GM18870 (cell line): ENCODE data around the gene IRF3.
"Not testable (repeated sequence)": the region's sequence is repeated elsewhere in the genome, so short reads cannot be mapped to it uniquely, and the experiment has no call there.

ENCODE experiments used
- ATAC-seq: cut with Tn5 transposase; IDR thresholded peaks from one replicate; pipeline ENCODE4 v1.9.1; 2021; ENCODE audit warnings: moderate library complexity; ENCODE audit not compliant: unreplicated experiment

Gene IRF3

DNA sequence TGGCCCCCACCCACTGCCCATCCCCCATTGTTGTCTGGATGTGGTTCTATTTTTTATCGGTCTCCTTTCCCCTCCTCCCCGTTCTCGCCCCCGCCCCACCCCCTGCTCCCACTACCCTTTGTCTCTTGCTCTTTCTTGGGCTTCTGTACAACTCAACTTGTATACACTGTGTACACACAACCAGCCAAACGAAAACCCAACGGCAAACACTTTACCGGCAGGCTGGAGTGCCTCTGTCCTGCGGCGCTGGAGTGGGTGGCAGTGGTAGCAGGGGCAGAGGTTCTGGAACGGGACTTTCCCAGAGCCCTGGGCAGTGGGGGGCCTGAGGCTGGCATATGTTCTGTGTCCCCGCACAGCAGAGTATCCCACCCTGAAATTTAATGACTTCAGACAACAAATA, 39.4 kb downstream of the IRF3 start:
- ATAC-seq = no peak

DNA sequence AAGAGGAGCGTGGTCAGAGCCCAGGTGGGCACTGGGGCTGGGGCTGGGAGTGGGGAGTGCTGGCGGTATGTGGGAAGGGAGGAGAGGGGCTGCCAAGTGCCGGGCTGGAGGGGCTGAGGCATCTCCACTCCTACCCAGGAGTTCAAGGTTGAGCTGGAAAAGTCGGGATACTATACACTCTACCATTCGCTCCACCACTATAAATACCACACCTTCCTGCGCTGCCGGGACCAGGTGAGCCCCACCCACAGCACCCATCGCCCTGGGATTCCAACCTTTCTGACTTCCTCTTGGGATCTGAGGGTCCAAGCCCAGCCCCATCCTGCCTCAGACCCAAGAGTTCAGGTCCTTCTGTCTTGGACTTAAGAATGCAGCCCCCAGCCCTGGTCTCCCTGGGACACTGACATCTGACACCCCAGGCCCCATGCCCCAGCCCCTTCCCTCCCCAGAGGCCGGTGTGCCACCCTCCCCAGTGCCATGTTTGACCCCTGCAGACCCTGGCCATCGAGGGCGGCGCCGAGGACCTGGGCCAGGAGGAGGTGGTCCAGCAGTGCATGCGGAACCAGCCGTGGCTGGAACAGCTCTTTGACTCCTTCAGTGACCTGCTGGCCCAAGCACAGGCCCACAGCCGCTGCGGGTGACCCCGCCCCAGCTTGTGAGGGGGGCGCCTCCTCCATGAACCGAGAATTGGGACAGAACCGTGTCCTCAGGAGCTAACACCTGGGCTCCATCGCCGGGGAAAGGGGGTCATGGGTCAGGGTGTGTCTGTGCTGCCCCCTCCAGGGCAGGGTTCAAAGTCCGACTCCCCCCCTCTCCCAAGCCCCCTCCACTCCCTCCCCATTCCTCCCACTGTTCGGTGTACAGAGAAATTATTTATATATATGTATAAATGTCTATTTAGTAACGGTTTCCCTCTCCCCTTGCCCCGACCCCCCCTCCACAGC, 40.4 kb downstream of the IRF3 start:
- no peak for ATAC-seq

DNA sequence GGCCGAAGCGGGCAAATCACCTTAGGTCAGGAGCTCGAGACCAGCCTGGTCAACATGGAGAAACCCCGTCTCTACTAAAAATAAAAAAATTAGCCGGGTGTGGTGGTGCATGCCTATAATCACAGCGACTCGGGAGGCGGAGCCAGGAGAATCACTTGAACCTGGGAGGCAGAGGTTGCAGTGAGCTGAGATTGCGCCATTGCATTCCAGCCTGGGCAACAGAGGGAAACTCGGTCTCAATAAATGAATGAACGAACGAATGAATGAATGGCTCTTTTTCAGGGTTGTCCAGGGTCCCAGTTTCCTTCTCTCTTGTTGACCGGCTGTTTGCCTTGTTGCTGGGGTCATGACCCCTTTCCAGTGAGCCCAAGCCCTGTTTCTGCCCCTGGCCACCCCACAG, 47.8 kb downstream of the IRF3 start:
- ATAC-seq = not testable (repeated sequence)

DNA sequence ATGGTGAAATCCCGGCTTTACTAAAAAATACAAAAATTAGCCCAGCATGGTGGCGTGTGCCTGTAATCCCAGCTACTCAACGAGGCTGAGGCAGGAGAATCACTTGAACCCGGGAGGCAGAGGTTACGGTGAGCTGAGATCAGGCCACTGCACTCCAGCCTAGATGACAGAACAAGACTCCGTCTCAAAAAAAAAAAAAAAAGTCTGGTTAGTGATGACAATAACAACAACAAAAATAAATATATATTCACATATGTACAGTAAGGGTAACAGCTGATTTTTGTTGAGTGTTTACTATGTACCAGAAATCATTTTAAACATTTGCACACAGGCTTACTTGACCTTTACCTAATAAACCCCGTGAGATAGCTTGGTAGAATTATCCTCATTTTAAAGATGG, 48.7 kb downstream of the IRF3 start:
- ATAC-seq = no peak

DNA sequence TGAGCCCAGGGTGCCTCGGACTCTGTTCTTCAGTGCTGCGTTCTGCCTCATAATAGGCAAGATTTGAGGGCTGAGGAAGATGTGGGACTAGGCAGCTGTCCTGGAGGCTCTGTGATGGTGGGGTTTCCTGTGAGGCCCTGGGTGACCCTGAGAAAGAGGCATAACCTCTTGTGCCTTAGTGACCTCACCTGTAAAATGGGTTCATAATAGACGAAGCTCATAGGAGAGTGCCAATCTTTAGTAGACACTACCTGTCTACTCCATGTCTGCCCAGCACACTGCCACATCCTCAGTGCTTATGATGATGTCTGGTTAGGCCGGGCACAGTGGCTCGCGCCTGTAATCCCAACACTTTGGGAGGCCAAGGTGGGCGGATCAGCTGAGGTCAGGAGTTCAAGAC, 49.1 kb downstream of the IRF3 start:
- ATAC-seq = no peak

DNA sequence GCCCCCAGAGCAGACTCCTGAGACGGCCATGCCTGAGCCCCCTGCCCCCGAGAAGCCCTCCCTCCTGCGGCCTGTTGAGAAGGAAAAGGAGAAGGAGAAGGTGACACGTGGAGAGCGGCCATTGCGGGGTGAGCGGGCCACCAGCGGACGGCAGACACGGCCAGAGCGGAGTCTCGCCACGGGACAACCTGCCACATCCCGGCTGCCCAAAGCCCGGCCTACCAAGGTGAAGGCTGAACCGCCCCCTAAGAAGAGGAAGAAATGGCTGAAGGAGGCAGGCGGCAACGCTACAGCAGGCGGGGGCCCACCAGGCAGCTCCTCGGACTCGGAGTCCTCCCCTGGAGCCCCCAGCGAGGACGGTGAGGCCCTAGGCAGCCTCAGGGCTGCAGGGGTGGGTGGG, 49.8 kb downstream of the IRF3 start:
- ATAC-seq = no peak

DNA sequence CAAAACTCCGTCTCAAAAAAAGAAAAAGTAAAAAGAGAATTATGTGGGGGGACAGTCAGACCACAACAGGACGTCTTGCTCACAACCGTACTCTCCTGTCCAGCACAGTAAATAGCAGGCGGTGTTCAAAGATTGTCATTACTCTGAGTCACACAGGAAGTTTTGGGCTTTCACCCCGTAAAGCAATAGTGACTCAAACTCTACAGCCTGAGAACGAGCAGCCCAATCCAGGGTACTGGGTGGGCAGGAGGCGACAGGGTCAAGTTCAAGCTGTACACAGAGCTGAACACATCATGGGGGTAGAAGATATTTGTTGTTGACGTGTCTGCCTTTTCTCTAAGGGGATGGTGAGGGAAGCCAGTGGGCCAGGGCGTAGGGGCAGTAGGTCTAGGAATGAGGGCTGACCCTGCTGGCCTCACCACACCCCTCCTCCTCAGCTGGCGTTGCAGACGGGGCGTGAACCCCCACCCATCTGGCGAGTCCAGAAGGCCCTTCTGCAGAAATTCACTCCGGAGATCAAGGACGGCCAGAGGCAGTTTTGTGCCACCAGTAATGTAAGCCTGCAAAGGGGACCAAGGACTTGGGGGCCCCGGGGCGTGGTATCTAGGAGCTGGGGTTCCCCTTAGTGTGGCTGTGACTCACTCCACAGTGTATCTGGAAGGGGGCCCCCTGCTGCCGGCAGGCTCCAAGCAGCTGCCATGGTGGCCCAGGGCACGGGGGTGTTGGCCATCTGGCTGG, 51.4 kb downstream of the IRF3 start:
- no peak for ATAC-seq

DNA sequence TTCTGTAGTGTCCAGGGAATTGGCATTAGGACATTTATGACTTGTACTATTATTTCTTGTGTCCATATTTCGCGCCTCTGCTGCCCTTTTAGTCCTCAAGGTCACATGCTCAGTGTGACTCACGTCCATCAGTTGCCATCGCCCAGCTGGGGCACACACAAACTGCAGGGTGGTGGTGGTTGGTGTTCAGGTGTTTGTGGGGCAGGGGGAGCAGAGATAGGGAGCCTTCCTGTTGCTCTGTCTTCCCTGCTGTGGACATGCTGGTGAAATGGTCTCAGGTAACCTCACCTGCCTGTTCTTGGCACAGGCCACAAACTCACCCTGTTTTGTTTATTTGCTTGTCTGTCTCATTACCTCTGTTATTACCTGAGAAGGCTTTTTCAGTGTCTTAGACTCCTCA, 52.3 kb downstream of the IRF3 start:
- ATAC-seq = no peak
